Activated CD4-positive, CD25-positive, alpha-beta regulatory T cell (primary cell): Measurements from ENCODE around the gene SYP.
"Not testable (repeated sequence)": the region's sequence is repeated elsewhere in the genome, so short reads cannot be mapped to it uniquely, and the experiment has no call there.

ENCODE experiments used
- DNase-seq, 4 experiments: peaks; one replicate each; lab custom pipeline; 2025; lab: John Stamatoyannopoulos, UW

Gene SYP

DNA sequence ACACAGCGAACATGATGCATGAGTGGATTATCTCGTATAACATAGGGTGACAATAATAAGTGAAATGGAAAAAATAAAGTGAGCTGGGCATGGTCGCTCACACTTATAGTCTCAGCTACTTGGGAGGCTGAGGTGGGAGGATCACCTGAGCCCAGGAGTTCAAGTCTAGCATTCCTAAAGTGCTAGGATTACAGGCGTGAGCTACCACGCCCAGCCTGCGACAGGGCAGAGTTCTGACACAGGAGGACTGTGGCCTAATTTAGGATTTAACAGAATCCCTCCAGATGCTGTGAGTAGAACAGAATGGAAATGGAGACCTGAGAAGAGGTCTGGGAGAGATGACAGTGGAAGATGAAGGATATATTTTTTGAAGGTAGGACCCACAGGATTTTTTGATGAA is 10.4 kb downstream of the SYP start:
- no peak for DNase-seq

DNA sequence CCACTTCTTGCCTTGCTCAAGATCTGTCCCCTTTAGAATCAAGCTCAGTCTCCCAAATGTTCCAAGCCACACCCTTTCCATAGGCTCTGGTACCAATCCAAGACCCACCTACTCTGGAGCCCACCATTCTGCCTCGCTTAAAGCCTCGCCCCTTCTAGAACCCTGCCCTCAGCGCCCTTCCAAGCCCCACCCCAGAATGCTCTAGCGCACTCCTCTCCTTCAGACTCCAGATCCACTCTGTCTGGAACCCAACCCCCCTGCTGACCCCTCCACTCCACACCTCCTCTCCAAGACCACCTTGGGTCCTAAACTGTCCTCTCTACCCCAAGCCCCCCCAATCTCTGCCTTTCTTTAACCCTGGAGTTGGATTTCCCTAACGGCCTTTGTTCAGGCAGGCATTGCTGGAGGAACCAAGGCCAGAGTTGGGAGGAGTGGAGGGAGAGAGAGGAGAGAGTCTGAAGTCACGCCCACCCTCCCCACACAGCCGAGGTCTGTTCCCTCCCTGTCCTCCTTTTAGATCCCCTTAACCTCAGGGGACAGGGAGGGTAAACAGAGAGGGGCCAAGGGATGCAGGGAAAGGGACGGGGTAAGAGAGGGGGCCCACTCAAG is 11.4 kb downstream of the SYP start:
- no peak for DNase-seq

DNA sequence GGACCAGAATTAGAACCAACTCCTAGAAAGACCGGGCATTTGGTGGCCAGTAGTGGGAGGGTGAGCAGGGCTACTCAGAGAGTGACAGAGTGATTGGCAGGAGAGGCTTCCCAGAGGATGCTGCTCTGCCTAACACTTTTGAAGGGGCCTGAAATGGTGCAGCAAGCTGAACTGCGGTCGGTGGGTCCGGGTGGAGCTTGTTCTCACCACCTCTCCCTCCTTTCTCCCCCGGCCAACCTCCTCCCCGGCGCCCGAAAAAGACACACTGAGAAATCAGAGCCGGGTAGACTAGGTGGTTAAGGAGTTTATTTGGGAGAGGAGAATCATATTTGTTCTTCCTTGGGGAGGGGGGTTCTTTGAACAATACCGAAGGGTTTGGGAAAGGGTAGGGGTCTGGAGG is 12.5 kb downstream of the SYP start:
- no peak for DNase-seq

DNA sequence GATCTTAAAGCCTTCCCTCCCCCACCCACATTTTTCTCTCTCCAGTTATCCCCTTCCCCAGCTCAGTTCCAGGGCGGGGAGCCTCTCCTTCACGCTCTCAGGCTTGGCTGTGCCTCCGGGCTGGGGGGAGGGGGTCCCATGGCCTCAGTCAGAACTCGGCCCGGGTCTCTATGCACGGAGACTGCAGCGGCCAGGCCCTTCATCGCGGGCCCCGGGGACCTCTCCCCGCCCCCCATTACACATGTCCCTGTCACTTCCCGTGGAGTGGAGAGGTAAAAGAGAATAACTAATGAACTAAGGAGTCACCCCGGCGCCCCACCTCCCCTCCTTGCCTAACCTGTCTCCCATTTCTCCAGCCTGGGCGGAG is 13.0 kb downstream of the SYP start:
- DNase-seq, result no peak

DNA sequence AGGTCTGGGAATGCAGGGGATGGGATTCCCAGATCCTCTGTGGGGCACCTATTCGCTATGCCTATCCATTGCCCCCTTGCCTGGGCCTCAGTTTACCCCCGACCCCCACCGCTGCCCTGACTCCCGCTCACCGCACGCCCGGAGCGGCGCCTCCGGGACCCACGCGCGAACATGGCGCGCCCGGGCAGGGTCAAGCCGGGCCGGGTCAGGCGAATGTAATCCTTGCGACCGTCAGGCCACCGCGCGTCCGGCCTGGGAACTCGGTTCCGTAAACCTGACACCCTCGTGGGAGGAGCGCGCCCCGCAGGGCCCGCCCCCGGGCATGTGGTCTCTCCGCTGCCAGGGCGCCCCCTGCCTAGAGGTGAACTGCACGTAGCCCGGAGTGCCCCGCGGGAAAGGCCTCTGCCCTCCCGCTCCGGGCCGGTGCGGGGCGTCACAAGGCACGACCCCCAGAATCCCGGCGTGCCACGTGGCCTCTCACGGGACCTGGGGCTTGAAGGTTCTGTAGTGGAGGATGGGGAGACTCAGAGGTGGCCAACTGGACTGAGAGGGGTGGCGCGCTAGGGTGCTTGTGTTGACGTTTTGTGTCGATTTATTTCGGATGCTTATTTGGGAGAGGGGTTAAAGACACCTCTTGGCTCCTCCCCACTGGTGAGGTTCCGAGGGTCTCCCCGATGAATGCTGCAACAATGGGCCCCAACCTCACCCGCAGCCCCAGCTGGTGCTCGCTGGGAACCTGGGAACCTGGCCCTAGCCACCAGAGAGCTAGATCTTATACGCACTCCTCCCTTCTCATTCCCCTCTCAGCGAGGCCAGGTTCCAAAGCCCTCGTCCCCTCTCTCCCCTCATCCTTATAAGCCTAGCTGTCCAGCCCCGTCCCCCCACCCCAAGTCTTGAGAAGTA is 13.6 kb downstream of the SYP start, which contains the start of gene PRICKLE3:
Gene PRICKLE3 (minus strand): TSS at position 249 of the 903 bp plus-strand sequence. CDS start 76 bp downstream, at position 173.
- peak; percentile 37 to 57 (median 52) for DNase-seq

DNA sequence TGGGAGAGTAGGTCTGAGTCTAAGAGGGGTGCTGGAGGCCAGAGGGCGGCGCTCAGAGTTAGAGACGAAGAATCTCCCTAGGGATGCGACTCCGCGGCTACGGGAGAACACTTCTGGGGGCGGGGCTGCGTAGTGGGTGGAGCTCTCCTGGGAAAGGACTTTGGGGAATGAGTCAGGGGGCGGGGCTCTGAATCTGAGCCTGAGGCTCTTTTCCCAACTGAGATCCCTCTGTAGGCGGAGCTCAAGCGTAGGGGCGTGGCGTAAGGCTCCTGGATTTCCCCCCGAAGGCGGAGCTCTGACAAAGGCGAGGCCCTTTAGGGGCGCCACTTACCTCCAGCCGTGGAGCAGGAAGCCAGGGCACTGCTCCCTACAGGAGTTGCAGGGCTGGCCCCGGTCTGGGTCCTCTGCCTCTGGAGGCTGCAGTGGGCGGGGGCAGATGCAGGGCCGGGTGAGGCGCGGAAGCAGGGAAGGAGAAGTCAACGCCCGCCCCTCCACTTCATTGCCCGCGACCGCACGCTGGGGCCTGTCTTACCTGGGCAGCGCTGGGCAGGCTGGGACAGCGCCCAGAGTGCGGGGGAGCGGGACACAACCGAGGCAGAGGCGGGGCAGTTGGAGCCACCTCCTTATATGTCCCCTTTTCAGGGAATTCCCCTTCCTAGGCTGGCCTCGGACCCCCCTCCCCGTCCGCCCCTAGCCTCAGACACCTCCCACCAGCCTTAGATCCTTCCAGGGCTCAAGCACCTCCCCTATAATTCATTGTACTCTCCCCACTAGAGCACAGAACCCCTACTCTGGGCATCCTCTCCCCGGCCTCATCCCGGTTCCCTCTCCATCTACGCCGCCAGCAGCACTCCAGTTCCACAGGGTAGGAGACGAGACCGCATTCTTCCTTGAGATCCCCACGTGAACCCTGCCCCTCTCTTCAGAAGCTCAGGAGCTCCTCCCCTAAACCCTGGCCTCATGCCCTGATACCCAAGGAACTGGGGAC is 15.4 kb downstream of the SYP start:
- DNase-seq, result no peak

DNA sequence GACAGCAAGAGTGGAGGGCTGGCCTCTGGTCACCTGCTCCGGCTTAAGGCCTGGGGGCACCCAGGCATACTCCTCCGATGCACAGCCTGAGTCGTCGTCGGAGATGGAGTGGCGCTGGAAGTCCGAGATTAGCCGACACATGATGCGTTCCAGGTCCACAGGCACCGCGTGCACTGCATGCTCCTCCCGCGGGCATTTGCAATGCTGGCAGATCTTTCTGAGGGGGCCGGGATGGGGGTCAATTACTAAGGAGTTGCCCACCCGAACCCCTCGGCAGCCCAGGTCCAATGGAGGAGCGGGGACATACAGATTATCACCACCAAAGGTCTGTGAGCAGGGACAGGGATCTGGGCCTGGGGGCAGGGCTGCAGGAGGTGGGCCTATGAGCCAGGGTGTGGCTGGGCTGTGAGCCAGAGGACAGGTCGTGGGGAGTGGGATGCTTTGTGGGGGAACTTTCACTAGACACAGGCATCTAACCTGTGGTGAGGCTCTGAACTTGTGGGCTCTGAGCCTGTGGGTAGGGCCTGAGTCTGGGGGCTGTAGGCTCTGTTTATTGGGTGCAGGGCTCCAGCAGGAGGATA is 16.2 kb downstream of the SYP start:
- DNase-seq, result no peak

DNA sequence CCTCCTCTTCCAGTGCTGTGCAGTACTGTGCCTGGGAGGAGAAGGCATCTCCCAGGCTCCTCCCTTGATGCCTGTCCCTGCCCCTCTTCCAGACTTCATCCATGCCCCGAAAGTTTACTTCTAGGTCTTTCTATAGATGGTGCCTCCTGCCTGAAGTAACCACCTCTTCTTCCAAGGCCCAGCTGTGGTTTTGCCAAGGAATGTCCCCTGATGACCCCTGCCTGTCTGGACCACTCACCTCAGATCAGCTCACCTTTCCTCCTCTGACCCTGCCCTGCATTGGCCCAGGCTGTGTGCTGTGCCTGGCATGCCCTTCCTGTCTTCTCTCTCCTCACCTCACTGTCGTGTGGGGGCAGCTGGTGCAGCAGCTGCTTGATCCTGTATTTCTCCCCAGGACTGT is 20.6 kb downstream of the SYP start:
- DNase-seq, result no peak

DNA sequence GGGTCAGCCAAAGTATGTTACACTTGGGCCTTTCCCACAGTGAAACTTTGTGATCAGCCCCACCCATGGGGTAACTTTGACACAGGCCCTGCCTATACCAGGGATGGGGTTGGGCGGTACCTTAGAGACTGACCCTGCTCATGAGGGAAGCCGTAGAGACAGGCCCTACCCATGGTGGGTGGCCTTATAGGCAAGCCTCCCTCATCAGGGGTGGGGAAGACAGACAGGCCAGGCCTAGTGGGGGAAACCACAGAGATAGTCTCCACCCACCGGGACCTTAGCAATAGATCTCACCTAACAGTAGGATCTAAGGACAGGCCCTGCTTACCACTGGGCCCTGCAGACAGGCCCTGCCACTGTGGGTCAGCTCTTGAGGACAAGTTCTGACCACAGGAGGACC is 21.5 kb downstream of the SYP start:
- no peak for DNase-seq

DNA sequence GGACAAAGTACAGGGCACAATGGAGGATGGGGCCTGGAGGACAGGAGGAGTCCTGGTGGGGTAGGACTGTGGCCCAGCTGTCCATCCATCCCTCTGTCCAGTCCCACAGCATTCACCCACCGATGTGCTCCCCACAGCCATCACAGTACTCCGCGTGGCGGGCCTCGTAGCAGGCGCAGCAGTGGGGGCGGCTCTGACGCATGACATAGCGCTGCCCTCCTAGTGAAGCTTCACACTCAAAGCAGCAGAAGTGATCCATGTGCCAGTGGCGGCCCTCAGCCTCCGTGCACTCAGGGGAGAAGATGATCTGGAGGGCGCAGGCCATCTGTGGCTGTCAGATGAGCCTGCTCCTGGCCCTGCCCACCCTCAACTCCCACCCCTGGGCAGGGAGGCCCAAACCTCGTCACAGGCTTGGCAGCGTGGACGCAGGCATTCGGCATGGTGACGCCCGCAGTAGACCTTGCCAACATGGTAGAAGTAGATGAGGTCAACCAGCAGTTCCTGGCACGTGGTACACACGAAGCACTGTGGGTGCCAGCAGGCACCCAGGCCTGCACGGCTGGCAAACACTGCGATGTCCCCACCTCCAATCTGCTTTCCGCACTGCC is 22.0 kb downstream of the SYP start:
- no peak for DNase-seq

DNA sequence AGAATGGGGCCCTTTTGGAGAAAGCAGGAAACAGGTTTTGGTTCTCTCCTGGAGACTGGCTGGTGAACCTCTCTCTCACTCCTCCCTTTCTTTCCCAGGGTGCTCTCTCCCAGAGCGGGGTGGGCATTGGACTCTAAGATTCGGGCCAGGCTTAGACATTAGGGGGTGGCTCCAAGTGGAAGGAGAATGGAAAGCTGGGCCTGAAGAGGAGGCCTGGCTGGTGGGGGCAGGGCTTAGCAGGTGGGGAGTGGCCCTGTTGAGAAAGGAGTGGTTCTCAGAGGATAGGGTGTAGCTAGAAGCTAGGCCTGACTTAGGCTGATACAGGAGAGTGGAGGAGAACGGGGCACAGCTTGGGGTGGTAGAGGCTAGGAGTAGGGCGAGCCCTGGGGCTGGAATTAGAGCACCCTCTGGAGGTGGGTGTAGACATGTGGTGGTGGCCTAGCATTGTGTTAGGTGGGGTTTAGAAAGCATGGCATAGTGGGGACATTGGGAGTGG is 22.6 kb downstream of the SYP start:
- no peak for DNase-seq

DNA sequence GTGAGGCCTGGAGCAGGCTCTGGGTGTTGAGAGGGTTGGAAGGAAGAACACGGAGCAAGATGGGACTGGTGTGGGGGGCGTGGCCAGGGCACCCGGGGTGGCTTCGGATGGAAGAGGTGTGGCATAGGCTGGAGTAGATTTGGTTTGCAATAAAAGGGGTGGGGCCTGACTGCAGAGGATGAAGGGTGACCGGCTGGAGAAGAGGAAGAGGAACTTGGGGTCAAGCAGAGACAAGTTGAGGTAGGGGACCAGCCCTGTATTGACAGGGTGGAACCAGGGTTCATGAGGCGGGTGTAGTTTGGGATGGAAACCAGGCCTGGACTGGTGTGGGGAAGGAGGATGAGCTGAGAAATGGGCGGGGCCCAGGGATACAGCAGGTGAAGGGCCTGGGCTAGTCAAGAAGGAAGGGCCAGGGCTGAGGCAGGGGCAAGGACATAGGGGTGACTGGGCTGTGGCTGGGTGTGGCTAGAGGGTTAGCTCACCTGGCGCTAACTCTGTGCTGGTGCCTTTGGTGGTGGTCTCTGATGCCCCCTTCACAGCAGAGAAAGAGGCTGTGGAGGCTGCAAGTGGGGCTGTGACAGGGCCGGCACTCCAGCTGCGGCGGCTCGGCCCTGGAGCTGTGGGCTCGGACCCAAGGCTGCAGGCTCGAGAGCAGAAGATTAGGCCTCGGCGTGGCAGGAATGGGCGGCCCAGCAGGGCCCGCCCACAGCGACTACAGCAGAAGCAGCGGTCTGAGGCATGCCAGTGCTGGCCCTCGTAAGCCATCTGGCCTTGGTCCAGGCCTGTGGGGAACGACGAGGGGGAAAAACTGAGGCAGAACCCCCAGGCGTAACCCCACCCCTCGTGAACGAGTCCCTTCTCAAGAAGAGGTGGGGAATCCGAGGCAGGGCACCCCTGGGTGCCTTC is 23.3 kb downstream of the SYP start:
- DNase-seq, result no peak

DNA sequence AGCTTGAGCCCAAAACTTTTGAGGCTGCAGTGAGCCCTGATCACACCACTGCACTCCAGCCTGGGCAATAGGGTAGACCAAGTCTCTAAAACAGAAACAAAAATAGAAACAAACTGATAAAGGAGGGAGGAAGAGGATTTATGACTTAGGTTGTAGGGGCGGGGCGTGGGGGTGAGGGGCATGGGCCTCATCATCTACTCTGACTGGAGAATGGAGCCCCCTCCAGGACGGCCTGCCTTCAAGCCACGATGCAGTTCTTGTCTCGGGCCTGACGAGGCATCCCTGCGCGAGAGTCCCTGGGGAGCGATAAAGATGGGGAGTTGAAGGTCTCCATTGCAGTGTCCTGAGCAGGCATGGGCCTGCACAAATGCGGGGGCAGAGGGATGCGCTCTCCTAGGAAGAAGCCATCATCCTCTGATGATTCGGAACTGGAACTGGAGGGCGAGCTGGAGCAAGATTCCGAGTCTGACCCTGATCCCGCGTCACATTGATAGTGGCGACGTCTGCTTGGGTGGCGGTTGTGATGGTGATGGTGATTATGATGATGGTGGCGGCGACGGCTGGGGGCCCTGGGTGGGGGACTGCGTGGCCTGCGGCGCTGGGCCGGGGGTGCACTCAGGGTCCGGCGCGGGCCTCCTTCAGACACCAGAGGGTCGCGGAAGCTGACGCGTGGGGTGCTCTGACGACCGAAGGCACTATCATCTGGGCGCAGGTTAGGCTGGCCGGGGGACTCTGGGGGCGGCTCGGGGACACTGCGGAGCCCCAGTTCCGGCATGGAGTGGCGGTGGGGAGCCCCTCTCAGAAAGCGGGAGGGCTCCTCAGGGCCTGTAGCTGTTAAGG is 24.3 kb downstream of the SYP start:
- DNase-seq, result no peak

DNA sequence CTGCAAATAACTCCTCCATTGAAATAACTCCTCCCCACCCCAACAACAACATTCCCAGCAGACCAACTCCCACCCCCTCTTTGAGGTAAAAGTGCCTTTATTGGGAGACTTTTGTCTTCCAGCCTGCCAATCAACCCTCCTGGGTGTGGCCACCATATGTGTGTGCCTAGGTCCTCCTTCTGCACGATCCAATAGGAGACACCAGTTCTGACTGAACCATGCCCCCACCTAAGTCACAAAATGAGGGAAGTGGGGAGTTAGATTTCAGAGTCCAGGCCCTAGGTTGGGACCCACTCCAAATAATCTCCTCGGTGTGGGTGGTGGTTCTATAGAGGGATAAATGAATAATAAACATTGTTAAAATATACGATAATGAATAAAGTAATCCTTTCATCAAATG is 25.3 kb downstream of the SYP start:
- no peak for DNase-seq

DNA sequence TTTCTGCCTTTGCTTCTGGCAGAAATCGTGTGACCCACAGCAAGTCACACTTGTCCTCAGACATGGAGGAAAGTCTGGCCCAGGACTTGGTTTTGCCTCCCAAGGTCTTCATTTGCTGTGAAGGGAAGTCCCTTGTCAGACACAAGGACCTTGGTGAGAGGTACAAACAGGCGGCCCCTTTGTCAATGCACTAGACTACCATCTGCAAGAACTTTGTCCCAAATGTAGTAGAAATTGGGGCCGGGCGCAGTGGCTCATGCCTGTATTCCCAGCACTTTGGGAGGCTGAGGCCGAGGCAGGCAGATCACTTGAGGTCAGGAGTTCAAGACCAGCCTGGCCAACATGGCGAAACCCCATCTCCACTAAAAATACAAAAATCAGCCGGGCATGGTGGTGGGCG is 26.4 kb downstream of the SYP start:
- DNase-seq, result not testable (repeated sequence)

DNA sequence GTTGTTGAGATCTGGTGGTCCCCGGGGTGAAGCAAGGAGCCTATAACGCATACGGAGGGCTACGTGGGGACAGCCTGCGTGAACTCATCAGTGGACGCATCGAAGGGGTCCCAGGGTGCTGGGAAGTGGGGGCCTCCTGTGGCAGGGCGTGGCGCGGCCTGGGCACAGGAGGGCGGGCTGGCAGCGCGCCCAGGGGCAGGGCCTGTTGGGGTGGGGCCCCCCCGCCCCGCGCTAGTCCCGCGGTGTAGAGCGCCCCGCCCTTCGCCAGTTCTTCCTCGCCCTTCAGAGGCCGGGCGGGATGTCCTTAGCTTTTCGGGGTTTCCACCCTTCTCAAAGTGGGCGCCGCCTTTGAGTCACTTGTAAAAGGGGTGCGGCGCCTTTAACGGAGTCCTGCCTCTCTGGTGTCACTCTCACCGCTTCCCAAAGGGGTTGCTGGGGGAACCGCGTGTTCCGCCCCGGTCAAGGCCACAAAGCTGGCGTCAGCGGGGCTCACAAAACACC is 27.7 kb downstream of the SYP start:
- peak; percentile 10 to 31 (median 22) for DNase-seq

DNA sequence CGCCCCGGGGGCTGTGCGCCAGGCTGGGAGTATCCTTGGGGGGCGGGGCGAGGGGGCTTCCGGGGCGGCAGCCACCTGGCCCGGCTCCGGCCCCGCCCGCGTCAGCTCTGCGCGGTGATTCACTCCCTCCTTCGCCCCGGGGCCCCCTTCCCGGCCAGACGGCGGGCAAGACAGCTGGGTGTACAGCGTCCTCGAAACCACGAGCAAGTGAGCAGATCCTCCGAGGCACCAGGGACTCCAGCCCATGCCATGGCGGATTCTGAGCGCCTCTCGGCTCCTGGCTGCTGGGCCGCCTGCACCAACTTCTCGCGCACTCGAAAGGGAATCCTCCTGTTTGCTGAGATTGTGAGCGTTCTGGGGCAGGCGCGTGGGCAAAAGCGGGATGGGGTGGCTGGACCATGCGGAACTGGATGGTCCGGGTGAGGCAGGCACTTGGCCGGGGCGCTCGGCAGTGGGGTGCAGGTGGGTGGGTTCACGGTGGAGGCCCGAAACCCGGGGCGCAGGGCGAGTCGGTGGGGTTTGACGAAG is 28.2 kb downstream of the SYP start, which contains the start of gene PLP2:
Gene PLP2 (plus strand): TSS at position 147 of the 528 bp plus-strand sequence. CDS start 103 bp downstream, at position 250.
- DNase-seq, result peak; percentile 30 to 59 (median 37)

DNA sequence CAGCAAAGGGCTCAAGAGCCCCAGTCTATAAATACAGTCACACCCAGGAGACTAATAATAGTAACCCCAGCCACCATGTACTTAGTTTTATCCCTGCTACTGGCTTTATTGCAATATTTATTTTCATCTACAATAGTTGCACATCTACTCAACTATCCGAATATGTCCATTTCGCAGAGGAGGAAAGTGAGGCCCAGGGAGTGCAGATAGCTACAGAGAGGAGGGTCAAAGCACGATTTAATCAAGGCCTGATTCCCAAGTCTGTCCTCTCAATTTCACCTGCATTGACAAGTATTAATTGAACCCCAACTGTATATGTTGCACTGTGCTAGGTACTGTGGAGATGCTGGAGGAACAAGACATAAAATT is 32.3 kb downstream of the SYP start:
- DNase-seq, result no peak
